Hippocampal formation (tissue), 2 donors: Measurements from ENCODE around the gene NAP1L2.
A peak's percentile ranks its signal among the peaks of the same experiment; 100 is the strongest.
"Not testable (repeated sequence)": the region's sequence is repeated elsewhere in the genome, so short reads cannot be mapped to it uniquely, and the experiment has no call there.

ENCODE experiments used
- DNase-seq, 2 donors: peaks; one replicate each; lab custom pipeline; 2025; lab: John Stamatoyannopoulos, UW

Gene NAP1L2

GRCh38 chrX:73214426-73215094 lies at the start of gene NAP1L2:
TSS of gene NAP1L2 (minus strand) at chrX:73214851. CDS start at chrX:73214492, 359 bp downstream.
- peak; percentile 23 to 75 for DNase-seq

GRCh38 chrX:73262991-73263390 lies 48.3 kb upstream of the NAP1L2 start:
- peak in 1 of 2 donors; percentile 2 for DNase-seq

DNA sequence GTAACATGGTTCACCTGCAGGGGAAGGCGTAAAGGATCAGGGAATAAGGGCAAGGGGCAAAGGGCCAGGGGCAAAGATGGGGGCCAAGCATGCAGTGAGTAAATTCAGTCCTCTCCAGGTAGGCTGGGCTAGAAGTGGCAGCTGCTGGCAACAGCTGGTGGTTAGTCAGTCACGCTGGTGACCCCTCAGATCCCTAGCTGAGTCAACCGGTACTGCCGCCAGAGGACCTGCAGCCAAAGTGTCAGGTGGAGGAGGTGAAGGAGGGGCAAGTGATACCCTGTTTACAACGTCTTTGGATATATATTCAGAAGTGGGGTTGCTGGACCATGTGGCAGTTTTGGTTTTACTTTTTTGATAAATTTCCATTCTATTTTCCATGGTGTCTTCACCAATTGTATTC lies 24.6 kb upstream of the NAP1L2 start:
- no peak for DNase-seq

- no peak for DNase-seq
Measured at GRCh38 chrX:73217621-73218020, 3.0 kb upstream of the NAP1L2 start.

DNA sequence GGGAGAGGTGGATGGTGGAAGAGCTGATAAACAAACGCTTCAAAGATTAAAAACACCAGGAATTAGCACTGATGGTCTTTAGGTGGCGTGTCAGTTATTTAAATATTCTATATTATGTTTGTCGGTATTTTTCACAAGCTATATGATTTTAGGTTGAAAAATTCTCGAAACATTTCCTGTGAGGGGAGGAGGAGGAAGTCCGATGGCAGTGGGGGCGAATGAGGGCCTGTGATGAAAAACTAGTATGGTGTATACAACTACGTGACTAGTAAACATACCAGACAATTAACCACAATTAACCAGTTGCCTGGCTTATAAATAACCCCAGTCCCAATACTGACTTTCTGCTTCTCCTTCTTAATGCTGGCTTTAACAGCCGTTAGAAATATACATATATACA lies 595 bp upstream of the NAP1L2 start:
- DNase-seq: no peak

DNA sequence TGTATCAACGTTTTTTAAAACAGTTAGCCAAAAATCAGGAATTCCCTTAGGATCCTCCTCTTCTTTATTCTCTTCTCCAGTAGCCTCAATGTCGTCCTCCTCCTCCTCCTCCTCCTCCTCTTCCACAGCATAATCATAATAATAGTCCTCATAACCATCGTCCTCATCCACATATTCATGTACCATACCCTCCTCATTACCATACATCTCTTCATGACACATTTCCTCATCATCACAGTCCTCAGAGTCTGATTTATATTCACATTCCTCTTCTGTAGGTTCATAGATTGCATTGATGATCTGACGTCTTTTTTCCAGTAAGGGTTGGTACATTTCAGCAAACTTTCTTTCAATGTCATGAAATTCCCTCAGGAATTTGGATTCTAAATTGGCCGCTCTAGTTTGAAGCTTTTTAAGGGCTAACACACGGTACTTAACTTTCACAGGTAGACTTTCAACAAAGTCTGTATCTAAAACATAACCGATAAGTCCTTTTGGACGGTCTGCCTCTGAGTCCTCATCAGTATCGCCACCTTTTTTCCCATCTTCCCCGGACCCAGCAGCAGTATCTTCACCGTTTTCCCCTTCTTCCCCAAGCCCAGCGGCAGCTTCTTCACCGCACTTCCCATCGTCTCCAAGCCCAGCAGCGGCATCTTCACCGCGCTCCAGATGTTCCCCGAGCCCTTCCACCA lies 771 bp downstream of the NAP1L2 start:
- no peak for DNase-seq

DNA sequence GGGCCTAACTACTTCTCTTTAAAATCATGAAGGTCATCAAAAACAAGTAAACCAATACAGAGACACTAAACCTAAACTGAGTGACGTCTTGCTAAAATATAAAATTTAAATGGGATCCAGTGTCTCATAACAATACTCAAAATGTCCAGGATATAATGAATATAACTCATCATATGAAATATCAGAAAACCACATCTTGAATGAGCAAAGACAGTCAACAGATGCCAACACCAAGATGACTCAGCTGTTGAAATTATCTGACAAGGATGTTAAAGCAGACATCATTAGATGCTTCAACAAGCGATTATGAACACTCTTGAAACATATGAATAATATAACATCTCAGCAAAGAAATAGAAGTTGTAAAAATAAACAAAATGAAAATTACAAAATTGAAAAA lies 8.3 kb downstream of the NAP1L2 start:
- DNase-seq: no peak

DNA sequence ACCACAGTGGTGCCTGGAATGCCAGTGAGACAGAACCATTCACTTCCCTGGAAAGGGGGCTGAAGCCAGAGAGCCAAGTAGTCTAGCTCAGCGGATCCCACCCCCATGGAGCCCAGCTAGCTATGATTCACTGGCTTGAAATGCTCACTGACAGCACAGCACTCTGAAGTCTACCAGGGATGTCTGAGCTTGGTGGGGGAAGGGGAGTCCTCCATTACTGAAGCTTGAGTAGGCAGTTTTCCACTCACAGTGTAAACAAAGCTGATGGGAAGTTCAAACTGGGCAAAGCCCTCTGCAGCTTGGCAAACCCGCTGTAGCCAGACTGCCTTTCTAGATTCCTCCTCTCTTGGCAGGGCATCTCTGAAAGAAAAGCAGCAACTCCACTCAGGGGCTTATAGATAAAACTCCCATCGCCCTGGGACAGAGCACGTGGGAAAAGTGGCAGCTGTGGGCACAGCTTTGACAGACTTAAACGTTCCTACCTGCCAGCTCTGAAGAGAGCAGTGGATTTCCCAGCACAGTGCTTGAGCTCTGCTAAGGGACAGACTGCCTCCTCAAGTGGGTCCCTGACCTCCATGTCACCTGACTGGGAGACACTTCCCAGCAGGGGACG lies 32.0 kb downstream of the NAP1L2 start:
- DNase-seq: no peak

DNA sequence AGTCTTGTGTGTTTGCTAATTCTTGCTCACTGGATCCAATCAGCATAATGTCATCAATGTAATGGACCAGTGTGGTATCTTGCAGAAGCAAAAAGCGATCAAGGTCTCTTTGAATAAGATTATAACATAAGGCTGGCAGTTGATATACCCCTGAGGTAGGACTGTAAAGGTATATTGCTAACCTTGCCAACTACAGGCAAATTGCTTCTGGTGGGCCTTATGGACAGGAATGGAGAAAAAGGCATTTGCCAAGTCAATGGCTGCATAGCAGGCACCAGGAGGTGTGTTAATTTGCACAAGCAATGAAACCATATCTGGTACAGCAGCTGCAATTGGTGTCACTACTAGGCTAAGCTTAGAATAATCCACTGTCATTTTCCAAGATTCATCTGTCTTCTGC lies 45.7 kb downstream of the NAP1L2 start:
- not testable (repeated sequence) for DNase-seq
